GM12878 (cell line): ENCODE measurements around the gene MSI2. TPM values are rescaled to one million over a fixed set of nuclear protein-coding genes. Genes with fewer than 3 reads are reported as not detected.
A peak's percentile ranks its signal among the peaks of the same experiment; 100 is the strongest.

Experiments used
- BRCA1 ChIP-seq: IDR thresholded peaks from 2 replicates; pipeline ENCODE4 v1.6.1; 2011; ENCODE audit warnings: low read depth, low read length, improper control_type of control experiment
- CHD1 ChIP-seq: IDR thresholded peaks from 2 replicates; pipeline ENCODE4 v1.6.1; 2012; ENCODE audit warnings: low read depth, low read length, improper control_type of control experiment
- CHD4 ChIP-seq: fragments of 200-600 bp; sonication (generic); IDR thresholded peaks from 2 replicates; pipeline ENCODE4 v1.6.1; 2016; ENCODE audit warnings: mild to moderate bottlenecking
- FOXM1 ChIP-seq: IDR thresholded peaks from 2 replicates; pipeline ENCODE4 v1.6.1; 2012; ENCODE audit warnings: low read depth, mild to moderate bottlenecking, inconsistent platforms, low read length, moderate library complexity
- KAT2A ChIP-seq: conservative IDR thresholded peaks from 2 replicates; pipeline ENCODE4 v1.6.1; 2011; ENCODE audit warnings: low read depth, low read length; ENCODE audit not compliant: control insufficient read depth
- LARP7 ChIP-seq: fragments of 450-650 bp; IDR thresholded peaks from 2 replicates; pipeline ENCODE4 v1.6.1; 2017; ENCODE audit warnings: mild to moderate bottlenecking
- MYC ChIP-seq: IDR thresholded peaks from 2 replicates; pipeline ENCODE4 v1.6.1; 2011; ENCODE audit warnings: mild to moderate bottlenecking, low read length, moderate library complexity, inconsistent platforms; ENCODE audit not compliant: insufficient read depth, insufficient replicate concordance, insufficient read length, severe bottlenecking
- NFYA ChIP-seq: IDR thresholded peaks from 2 replicates; pipeline ENCODE4 v1.6.1; 2011; ENCODE audit warnings: low read depth, mild to moderate bottlenecking, low read length, improper control_type of control experiment, borderline replicate concordance
- PAX8 ChIP-seq: fragments of 450-650 bp; IDR thresholded peaks from 2 replicates; pipeline ENCODE4 v1.6.1; 2017; ENCODE audit warnings: mild to moderate bottlenecking, moderate library complexity
- SMARCA5 ChIP-seq: fragments of 450-650 bp; IDR thresholded peaks from 2 replicates; pipeline ENCODE4 v1.6.1; 2017; ENCODE audit warnings: mild to moderate bottlenecking
- SRF ChIP-seq, 2 experiments: IDR thresholded peaks; 2 replicates each; pipeline ENCODE4 v1.6.1; 2011; ENCODE audit warnings: low read depth in 2 of 2, low read length in 2 of 2, mild to moderate bottlenecking in 1 of 2, moderate library complexity in 1 of 2
- TCF12 ChIP-seq: IDR thresholded peaks from 2 replicates; pipeline ENCODE4 v1.6.1; 2011; ENCODE audit warnings: low read depth, mild to moderate bottlenecking, low read length
- TCF3 ChIP-seq: IDR thresholded peaks from 2 replicates; pipeline ENCODE4 v1.6.1; 2012; ENCODE audit warnings: low read depth, mild to moderate bottlenecking, low read length, borderline replicate concordance; ENCODE audit not compliant: insufficient read depth
- YBX1 ChIP-seq: fragments of 450-650 bp; IDR thresholded peaks from 2 replicates; pipeline ENCODE4 v1.6.1; 2016; ENCODE audit warnings: antibody characterized with exemption
- YY1 ChIP-seq: IDR thresholded peaks from 2 replicates; pipeline ENCODE4 v1.6.1; 2011; ENCODE audit warnings: low read depth, mild to moderate bottlenecking, low read length
- ZBED1 ChIP-seq: IDR thresholded peaks from 2 replicates; pipeline ENCODE4 v1.6.1; 2016; ENCODE audit warnings: borderline replicate concordance
- ZNF217 ChIP-seq: fragments of 450-650 bp; IDR thresholded peaks from 2 replicates; pipeline ENCODE4 v1.6.1; 2017; ENCODE audit warnings: antibody characterized with exemption, mild to moderate bottlenecking
- ZNF274 ChIP-seq: IDR thresholded peaks from one replicate; pipeline ENCODE4 v1.8.0; 2011; ENCODE audit not compliant: insufficient read length, insufficient read depth
- ZSCAN29 ChIP-seq: fragments of 450-650 bp; IDR thresholded peaks from 2 replicates; pipeline ENCODE4 v1.6.1; 2017; ENCODE audit warnings: mild to moderate bottlenecking, moderate library complexity
- polyA plus RNA-seq, 11 experiments: library from polyadenylated mRNA; depleted of rRNA in 4 of 11; unstranded in 6 of 11; stranded (reverse) in 5 of 11; fragments of >200 nt; fragmentation: Nextera tagmentation in 4 of 11; fragmentation: Illumina TruSeq in 1 of 11; extraction: Ambion mirVana in 4 of 11; extraction: Trizol in 1 of 11; gene quantifications; 1 replicate in 1 of 11; 2 replicates in 10 of 11; pipeline versions ENCODE4 v1.2.1 to v1.2.3, GENCODE V29; 2011 to 2016; ENCODE audit warnings: inconsistent platforms in 2 of 11, missing spikeins in 2 of 11, low read depth in 1 of 11
- total RNA-seq, 4 experiments: library from RNA; depleted of rRNA in 3 of 4; stranded (reverse); fragments of >200 nt in 3 of 4; fragmentation: Illumina TruSeq in 1 of 4; extraction: Trizol in 1 of 4; gene quantifications; 2 replicates each; pipeline versions ENCODE4 v1.2.1 to v1.2.3, GENCODE V29; 2013 to 2021
- TF ChIP-seq, protein P1 (sequence below): IDR thresholded peaks from 2 replicates; pipeline ENCODE4 v1.6.1; 2012; ENCODE audit warnings: mild to moderate bottlenecking, low read depth, low read length
- TF ChIP-seq, protein P2 (sequence below): fragments of 450-650 bp; IDR thresholded peaks from 2 replicates; pipeline ENCODE4 v1.6.1; 2016; ENCODE audit warnings: mild to moderate bottlenecking, moderate library complexity, borderline replicate concordance

The MSI2 gene
- total and polyA plus RNA-seq, 10 of the 15 experiments (the other 5 are each of a cell fraction or from before 2014, with no cell fraction given) = 6.1 to 76.1 (median 42.0) TPM

GRCh38 chr17:57369509-57369945 lies 113.2 kb downstream of the MSI2 start (continued):
- TF ChIP-seq ZSCAN29 = no peak
- no peak for TF ChIP-seq YBX1
- TF ChIP-seq SMARCA5 = peak; percentile 81
- TF ChIP-seq BRCA1 = no peak
- no peak for TF ChIP-seq PAX8
- no peak for TF ChIP-seq CHD4
- no peak for TF ChIP-seq ZNF274
- TF ChIP-seq ZNF217 = peak; percentile 73
- TF ChIP-seq TCF12 = 0 out of 2 replicates have a peak, but pooled peaks have one; percentile 16
- TF ChIP-seq LARP7 = no peak
- 0 out of 2 replicates have a peak, but pooled peaks have one; percentile 30 for TF ChIP-seq TCF3
- no peak for TF ChIP-seq SRF (IDR thresholded peaks at IDR 0.05; ENCODE audit: low read depth in 2 of 2, low read length in 2 of 2)
- TF ChIP-seq KAT2A = no peak
- TF ChIP-seq ZBED1 = no peak
- no peak for TF ChIP-seq NFYA
- TF ChIP-seq CHD1 = 0 out of 2 replicates have a peak, but pooled peaks have one; percentile 24
- TF ChIP-seq, protein P1, sequence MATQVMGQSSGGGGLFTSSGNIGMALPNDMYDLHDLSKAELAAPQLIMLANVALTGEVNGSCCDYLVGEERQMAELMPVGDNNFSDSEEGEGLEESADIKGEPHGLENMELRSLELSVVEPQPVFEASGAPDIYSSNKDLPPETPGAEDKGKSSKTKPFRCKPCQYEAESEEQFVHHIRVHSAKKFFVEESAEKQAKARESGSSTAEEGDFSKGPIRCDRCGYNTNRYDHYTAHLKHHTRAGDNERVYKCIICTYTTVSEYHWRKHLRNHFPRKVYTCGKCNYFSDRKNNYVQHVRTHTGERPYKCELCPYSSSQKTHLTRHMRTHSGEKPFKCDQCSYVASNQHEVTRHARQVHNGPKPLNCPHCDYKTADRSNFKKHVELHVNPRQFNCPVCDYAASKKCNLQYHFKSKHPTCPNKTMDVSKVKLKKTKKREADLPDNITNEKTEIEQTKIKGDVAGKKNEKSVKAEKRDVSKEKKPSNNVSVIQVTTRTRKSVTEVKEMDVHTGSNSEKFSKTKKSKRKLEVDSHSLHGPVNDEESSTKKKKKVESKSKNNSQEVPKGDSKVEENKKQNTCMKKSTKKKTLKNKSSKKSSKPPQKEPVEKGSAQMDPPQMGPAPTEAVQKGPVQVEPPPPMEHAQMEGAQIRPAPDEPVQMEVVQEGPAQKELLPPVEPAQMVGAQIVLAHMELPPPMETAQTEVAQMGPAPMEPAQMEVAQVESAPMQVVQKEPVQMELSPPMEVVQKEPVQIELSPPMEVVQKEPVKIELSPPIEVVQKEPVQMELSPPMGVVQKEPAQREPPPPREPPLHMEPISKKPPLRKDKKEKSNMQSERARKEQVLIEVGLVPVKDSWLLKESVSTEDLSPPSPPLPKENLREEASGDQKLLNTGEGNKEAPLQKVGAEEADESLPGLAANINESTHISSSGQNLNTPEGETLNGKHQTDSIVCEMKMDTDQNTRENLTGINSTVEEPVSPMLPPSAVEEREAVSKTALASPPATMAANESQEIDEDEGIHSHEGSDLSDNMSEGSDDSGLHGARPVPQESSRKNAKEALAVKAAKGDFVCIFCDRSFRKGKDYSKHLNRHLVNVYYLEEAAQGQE = no peak
- TF ChIP-seq YY1 = no peak
- TF ChIP-seq FOXM1 = no peak
- TF ChIP-seq, protein P2, sequence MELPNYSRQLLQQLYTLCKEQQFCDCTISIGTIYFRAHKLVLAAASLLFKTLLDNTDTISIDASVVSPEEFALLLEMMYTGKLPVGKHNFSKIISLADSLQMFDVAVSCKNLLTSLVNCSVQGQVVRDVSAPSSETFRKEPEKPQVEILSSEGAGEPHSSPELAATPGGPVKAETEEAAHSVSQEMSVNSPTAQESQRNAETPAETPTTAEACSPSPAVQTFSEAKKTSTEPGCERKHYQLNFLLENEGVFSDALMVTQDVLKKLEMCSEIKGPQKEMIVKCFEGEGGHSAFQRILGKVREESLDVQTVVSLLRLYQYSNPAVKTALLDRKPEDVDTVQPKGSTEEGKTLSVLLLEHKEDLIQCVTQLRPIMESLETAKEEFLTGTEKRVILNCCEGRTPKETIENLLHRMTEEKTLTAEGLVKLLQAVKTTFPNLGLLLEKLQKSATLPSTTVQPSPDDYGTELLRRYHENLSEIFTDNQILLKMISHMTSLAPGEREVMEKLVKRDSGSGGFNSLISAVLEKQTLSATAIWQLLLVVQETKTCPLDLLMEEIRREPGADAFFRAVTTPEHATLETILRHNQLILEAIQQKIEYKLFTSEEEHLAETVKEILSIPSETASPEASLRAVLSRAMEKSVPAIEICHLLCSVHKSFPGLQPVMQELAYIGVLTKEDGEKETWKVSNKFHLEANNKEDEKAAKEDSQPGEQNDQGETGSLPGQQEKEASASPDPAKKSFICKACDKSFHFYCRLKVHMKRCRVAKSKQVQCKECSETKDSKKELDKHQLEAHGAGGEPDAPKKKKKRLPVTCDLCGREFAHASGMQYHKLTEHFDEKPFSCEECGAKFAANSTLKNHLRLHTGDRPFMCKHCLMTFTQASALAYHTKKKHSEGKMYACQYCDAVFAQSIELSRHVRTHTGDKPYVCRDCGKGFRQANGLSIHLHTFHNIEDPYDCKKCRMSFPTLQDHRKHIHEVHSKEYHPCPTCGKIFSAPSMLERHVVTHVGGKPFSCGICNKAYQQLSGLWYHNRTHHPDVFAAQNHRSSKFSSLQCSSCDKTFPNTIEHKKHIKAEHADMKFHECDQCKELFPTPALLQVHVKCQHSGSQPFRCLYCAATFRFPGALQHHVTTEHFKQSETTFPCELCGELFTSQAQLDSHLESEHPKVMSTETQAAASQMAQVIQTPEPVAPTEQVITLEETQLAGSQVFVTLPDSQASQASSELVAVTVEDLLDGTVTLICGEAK = no peak
- TF ChIP-seq MYC = no peak
